ENCODE measurements around the gene XRCC4.
"Not testable (repeated sequence)": the region's sequence is repeated elsewhere in the genome, so short reads cannot be mapped to it uniquely, and the experiment has no call there.

Gene XRCC4

DNA sequence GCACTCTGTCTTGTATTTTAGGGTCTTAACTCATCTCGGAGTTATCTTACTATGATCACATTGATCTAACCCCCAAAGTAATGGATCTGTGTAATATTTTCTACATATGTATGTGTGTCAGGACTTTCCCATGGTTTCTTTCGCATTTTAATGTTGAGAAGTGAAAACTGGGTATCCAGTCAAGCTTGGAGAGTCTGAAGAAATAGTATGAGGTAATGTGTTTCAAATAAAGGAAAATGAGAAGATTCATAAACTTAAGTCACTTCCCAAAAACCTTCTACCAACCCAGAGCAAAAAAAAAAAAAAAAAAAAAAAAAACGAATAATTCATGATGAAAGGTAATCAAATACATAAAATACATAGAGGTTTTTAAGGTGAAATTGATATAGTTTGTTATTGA, 206.4 kb downstream of the XRCC4 start:
- DNase-seq: no peak

DNA sequence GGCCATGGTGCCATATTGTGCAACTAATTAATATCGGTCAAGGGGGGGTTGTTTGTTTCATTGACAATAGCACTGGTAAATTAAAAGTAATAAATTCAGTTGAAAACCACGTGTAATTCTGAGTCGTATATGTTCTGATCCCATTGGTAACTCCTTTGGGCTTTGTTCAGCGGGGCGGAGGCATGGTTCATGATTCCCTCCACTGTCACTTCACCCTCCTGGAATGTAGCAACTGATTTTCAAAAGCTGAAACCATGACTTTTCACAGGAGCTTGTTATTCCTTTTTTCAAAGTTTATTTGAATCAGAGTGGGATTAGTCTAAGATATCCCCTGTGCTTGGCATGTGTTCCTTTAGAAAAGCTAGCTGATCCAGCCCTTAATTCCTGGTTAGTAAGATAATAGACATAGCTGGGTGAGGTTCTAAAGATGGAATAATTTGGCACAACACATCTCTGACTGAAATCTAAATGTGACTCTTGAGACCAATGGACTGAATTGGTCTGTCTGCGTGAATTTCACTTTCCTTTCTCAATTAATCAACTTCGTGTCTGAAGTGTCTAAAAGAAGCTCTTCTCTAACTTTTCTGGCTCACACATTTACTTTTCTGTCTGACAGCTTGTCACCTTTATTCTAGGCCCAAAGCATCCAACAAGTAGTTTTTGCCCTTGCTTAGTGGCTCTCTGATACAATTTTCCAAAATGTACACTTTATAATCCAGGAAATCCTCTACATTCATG, 208.5 kb downstream of the XRCC4 start:
- no peak for DNase-seq

DNA sequence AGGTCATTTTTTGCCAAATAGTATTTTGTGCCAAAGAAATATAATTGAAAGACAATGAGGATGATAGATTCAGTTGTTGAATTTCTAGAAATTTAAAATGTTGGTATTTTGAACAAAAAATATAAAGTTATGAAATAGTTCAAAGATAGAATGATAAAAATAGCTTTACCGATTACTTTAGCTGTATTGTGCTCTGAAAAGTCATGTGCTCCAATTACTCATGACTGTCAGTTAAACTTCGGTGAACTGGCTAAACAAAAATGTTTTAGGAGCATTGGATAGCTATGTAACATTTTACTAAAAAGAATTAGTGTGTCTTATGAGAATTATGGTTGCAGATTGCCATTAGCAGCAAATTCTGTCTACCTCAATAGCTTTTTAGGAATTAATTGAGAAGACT, 216.9 kb downstream of the XRCC4 start:
- DNase-seq: no peak

DNA sequence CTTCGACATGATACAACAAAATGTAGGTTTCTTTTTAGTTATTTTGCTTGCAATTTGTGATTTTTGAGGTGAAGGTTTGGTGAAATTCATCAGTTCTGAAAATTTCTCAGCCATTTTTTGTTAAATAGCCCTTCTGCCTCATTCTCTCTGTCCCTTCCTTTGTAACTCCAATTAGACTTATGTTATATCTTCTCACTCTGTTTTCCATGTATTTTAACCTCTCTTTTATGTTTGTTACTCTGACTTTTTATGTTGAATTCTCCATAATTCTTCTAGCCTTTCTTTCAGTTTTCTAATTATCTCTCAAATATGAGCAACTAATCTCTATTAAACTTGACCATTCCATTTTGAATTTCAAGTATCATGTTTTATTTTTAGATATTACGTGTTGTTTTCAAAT, 222.0 kb downstream of the XRCC4 start:
- DNase-seq: no peak

DNA sequence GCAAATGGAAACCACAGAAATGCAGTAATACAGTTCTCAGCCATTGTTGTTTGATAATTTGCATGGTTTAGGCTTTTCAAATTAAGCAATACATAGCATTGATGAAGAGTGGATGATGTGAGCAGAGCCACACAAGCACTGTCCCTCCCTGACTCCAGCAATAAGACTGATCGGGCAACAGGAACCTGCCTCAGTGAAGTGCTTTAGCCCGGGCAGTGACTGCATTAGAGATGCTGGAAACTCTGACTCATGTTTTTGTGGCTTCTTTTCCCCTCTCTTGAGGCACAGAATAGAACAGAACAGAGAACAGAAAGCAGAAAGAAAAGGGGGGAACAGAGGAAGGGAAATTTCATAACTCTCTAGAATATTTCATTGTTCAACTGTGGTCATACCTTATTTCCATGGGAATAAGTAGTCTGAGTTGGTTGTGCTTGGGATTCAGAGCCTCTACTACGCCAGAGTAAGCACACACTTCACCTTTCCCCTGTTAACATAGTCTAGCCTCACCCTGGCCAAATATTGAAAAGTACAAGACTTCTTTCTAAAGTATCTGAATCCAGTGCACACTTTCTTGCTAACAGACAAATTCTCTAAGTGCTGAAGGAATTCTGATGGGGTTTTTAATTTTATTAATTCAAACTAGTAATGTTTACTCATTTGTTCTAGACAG, 229.4 kb downstream of the XRCC4 start:
- no peak for DNase-seq

DNA sequence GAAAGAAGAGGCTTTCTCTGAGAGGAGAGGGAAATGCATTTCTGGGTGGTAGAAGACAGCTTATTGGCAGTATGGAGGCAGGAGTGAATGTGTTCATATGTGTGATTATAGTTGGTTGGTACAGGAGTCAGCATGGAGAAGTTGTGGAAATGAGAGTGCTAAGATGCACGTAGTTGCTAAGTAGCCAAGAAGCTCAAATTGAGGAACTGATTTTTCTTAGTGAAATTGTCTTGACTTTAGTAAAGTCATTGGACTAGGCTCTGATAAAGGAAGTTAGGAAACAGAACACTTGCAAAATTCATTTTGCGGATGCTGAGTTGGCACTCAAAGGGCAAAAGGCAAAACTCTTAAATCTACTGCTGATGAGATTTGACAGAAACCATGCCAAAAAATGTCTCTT, 235.3 kb downstream of the XRCC4 start:
- no peak for DNase-seq

DNA sequence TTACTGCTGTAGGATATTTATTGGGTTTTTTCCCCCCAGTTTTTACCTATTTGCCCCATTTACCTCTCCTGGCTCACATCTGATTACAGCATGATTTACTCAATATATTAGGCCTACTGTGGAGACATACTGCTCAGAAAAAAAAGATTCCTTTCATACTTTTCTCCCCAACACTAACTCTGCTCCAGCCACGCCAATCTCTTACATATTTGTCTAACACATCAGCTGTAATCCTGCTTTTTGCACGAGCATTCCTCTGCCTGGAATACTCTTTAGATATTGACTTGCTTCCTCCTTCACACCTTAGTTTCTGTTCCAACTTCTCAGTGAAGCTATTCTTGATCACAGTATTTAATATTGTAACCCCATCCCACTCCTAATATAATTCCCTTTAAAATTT, 236.1 kb downstream of the XRCC4 start:
- DNase-seq: no peak

DNA sequence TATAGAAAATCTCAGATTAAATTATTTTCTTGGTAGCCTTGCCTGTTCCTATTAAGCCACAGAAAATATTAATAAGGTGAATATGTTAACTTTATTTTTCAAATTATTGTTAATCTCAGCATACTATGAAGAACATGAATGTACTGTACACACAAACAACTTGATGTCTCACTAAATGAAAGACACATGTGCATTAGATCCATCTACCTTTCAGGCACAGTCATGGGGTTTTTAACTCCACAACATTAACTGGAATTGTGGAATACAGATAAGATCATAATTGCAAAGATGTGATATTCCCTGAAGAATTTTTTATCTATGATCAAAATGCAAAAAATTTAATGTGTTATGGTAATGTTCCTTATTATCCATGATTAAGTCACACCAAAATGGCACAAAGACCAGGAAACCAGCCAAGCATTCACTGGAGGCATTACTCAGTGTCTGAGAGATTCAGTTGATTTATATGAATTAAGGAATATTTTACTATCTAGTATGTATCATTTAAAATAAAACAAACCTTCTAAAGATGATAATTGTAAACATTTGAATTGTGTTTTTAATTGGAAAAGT, 244.2 kb downstream of the XRCC4 start:
- DNase-seq: no peak

DNA sequence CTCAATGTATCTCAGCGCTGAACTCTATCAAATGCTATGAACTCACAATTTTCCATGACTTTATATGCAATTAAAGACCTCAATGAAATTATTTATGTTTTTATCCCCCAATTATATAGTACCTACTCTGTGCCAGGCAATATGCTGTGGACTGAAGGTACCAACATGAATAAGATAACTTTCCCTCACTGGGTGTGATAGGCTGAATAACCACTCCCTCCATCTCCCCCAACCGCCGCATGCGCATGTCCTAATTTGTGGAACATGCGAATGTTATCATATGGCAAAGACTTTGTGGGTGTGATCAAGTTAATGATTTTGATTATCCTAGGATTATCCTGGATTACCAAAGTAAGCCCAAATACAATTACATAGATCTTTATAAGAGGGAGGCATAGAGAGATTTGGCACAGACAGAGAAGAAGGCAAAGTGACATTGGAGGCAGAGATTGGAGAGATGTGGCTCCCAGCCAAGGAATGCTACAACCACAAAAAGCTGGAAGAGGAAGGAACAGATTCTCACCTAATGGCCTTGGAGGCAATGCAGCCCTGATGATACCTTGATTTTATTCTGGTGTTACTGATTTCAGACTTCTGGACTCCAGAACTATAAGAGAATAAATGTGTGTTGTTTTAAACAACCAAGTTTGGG, 245.1 kb downstream of the XRCC4 start:
- no peak for DNase-seq

DNA sequence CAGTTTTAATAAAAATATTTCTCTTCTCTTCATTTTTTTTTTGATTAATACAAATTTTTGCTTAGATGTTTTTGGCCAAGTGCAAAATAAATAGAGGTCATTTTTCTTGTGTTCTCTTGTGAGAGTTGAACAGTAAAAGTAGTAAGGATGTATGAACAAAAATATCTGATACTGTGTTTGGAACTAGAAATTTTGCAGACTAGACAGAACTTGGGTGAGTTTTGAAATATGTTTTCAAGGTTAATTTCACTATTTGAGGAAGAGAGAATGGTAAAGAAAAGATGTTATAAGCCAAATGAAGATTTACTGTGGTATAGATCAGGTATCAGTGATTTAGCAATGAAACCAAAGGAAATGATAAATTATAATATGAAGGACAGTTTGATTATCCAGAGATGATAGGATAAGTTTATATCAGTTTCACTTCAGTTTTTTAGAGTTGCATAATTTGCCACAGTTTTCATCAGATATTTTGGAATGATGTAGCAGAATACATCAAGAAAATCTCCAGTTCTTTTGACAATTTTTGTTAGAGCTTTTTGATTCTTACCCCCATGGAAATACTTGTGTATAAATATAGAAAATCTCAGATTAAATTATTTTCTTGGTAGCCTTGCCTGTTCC, 246.3 kb downstream of the XRCC4 start:
- DNase-seq: no peak

DNA sequence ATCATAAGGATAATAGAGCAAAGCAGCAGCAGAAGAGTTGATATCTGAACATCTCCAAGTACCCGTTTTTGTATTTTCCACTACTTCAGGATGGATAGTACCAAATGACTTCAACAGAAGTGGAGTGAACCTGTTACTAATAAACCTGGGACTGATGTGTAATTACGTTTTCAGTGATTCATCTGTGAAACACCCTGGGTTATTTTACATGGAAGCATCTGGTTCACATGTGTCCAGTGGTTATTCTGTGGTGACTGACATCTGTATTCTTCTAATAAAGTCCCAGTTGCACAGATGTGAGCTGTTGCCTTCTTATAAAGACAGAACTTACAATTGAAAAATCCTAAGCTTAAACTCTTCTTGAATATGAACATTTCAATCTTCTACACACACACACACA, 254.5 kb downstream of the XRCC4 start:
- DNase-seq: no peak

DNA sequence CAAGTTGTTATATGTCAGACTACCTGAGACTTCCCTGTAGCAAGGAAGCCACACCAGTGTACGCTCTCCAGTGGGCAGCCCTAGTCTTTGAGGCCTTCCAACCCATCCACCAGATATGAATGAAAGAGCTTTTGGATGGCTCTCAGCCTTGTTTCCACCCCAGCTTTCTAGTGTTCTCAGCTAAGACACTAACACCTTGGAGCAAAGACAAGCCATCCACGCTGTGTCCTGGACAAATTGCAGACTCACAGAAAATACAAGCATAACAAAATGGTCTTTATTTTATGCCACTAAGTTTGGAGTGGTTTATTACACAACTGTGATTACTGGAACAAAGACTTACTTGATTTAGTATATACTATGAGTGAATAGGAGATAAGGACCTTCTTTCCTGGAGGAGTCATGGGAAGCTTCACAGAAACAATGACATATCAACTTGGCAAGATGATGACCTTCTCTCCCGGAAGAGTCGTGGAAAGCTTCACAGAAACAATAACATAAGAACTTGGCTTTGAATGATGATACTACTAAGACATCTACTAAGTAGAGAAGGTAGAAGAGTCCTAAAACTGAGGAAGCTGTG, 260.2 kb downstream of the XRCC4 start:
- no peak for DNase-seq

DNA sequence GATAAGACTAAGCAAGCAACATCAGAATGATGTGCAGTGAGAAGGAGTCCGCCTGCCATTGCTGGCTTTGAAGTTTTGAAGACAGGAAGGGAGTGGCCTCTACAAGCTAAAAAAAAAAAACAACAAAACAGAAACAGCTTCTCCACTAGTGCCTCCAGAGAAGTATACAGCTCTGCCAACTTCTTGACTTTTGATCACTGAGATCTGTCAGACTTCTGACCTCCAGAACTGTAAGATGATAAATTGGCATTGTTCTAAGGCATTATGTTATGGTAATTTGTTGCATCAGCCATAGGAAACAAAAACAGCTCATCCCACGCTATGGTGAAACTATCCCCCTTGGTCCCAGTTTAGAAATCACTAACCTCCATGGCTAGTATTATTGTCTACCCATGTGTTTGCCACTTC, 263.2 kb downstream of the XRCC4 start:
- no peak for DNase-seq

DNA sequence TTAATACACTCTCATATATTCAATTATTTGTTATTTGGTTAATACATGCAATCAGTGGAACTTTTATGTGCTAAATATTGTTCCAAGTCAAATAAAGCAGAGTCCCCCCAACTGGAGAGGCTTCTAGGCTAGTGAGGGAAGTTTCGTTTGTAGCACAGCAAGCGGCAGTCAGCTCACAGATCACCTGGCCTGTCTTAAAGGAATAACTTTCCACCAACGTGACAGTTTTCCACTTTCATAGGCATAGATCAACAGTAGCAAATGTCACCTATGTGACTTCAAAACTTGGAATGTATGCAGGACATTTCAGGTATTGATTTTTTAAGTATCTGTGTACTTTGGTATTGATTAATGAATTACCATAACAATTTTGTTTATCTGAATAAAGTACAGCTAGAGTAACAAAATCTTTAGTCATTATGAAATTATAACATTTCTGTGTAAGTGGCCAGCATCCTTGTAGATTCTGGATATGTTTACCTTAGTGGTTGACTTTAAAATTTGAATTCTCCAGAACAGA, 264.5 kb downstream of the XRCC4 start:
- no peak for DNase-seq

DNA sequence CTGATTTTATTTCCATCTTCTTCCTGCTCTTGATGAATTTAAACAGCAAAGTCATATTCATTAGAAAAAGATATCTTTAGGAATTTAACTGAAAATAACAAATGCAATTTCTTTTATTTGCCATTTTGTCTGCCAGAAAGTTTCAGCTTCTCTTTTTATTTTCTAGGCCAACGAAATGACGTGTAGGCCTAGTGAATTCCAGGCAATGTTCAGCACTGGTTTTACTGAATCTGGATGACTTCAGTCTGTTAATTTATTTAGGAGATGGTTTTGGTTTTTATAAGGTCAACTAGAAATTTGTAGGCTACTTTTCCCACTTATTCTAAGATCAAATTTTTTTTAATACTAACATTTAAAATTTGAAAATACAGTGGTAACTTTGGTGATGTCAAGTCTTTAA, 265.1 kb downstream of the XRCC4 start:
- DNase-seq: no peak

DNA sequence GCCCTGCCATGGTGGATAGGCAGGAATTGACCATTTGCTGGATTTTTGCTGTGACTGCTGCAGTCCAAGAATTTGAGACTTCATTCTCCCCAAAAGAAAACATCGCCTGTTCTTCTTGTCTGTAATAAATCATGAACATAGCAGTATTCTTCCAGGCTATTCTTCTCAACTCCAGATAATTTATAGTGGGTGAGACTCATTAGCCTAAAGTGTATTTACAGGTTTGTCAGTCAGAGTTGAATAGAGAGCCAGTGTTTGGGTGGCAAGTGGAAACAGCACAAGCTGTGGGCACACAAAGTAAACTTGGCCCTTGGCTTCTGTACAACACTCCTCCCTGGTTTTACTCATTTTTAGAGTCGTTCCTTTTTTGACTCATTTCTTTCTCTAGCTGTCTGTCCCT, 266.0 kb downstream of the XRCC4 start:
- DNase-seq: no peak

DNA sequence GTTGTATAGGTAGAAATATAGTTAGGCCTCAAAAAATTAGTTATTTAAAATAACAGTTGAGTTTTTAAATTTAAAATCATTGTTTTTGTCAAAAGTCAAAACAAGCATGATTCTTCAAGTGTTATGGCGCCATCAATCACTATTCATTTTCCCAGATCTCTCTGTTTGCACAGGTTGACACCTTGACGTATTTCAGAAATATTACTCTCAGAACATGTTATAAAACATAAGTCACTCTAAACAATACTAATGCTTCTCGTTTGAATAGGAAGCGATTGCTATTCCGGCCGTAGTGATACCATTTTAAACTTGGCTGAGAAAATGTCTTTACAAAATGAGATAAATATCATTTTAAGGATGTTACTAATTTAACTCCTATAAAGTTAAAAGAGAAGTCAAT, 268.1 kb downstream of the XRCC4 start:
- DNase-seq: no peak

DNA sequence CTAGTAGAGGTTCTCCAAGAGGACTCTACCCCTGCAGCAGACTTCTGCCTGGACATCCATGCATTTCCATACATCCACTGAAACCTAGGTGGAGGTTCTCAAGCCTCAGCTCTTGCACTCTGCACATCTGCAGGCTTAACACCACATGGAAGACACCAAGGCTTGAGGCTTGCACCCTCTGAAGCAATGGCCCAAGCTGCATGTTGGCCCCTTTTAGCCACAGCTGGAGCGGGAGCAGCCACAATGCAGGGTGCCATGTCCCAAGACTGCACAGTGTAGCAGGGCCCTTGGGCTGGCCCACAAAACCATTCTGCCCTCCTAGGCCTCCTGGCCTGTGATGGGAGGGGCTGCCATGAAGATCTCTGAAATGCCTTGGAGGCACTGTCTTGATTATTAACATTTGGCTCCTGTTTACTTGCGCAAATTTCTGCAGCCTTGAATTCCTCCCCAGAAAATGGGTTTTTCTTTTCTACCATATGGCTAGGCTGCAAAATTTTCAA, 271.0 kb downstream of the XRCC4 start:
- DNase-seq: no peak

DNA sequence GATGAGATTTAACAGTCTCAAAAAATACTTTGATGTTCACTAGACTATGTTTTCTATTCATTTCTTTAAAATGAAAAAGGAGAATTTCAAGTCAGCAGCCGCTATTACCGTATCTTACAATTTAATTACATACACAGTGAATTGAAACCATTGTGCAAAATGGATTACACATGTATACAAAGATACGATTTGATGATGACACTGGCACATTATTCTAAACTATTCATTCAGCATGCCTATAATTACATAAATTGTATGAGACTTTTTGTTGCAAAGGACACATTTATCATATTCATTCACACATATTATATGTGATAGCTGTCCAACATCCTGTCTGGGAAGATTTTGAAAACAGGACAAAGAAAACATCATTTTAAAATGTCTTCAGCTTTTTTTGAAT, 275.9 kb downstream of the XRCC4 start:
- no peak for DNase-seq

DNA sequence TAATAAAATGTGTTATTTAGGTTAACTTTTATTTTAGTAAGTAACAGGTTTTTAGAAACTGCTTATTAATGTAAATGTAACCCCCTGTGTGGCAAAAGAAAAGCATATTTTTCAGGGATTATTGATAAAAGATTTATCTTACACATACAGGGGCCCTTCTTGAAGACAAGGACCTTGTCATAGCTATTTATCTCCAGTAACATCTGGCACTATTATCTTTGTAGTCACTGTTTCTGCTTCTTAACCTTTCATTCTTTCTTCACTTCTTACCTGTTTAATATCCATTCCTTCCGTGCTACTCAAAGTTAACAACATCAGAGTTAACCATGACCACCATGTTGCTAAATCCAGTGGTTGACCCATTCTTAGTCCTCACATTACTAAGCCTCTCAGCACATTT, 276.4 kb downstream of the XRCC4 start:
- no peak for DNase-seq

DNA sequence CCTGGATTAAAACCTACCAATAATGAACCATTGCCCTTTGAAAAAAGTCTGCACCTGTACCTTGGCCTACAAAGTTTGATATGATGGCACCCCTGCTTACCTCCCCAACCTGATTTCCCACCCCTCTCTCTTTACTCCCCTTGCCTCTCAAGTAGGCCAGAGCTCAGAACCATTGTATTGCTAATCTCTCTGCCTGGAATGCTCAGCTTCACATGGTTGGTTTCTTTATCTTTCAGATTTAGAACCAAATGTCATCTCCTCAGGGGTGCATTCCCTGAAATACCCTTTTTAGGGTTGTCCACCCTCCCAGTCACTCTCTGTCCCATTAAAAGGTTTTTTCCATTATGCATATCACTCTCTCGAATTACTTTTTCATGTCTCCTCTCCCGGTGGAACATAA, 277.6 kb downstream of the XRCC4 start:
- no peak for DNase-seq

DNA sequence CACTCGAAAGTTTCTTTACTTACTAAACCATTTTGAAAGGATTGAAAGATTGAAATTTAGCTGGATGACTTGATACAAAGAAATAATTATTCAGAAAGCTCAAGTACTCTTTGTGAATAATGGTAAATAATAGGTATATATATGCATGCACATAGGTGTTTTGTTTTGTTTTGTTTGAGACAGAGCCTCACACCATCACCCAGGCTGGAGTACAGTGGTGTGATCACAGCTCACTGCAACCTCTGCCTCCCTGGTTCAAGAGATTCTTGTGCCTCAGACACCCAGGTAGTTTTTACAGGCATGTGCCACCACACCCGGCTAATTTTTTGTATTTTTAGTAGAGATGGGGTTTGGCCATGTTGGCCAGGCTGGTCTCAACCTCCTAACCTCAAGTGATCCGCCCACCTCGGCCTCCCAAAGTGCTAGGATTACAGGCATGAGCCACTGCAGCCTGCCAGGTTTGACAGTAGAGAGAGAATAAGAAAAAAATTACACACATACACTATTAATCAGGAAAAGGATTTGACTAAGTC, 278.2 kb downstream of the XRCC4 start:
- not testable (repeated sequence) for DNase-seq

Data from NCI-H446 (cell line).